HG03460 (cell line): ENCODE data around the gene GPSM3.

ENCODE experiments used
- ATAC-seq: cut with Tn5 transposase; IDR thresholded peaks from one replicate; pipeline ENCODE4 v1.9.1; 2021; ENCODE audit not compliant: unreplicated experiment

GPSM3 gene

GRCh38 chr6:32175711-32176475, 16.6 kb downstream of the GPSM3 start, which contains the start of gene AGPAT1:
Gene AGPAT1 (minus strand): TSS chr6:32176084. CDS start chr6:32171496, 4,588 bp downstream.
- peak; percentile 40 for ATAC-seq

GRCh38 chr6:32175322-32175710, 17.1 kb downstream of the GPSM3 start:
- no peak for ATAC-seq

- ATAC-seq: no peak
Observed at GRCh38 chr6:32174416-32174815, 18.0 kb downstream of the GPSM3 start.

GRCh38 chr6:32173051-32173727, 19.3 kb downstream of the GPSM3 start:
- ATAC-seq: no peak

- ATAC-seq: no peak
Observed at GRCh38 chr6:32171234-32171633, 21.2 kb downstream of the GPSM3 start.

- no peak for ATAC-seq
Observed at GRCh38 chr6:32170294-32170693, 22.1 kb downstream of the GPSM3 start.

- ATAC-seq: no peak
Observed at GRCh38 chr6:32168807-32169591, 23.4 kb downstream of the GPSM3 start.

- ATAC-seq: no peak
Observed at GRCh38 chr6:32168350-32168749, 24.1 kb downstream of the GPSM3 start.

- no peak for ATAC-seq
Observed at GRCh38 chr6:32167761-32168262, 24.6 kb downstream of the GPSM3 start.

- no peak for ATAC-seq
Observed at GRCh38 chr6:32167154-32167760, 25.2 kb downstream of the GPSM3 start.

- no peak for ATAC-seq
Observed at GRCh38 chr6:32166411-32167061, 25.9 kb downstream of the GPSM3 start.

GRCh38 chr6:32164295-32164694, 28.1 kb downstream of the GPSM3 start, which contains the start of gene EGFL8:
Gene EGFL8 (plus strand): TSS chr6:32164595. CDS start chr6:32166166, 1,571 bp downstream.
- no peak for ATAC-seq

- no peak for ATAC-seq
Observed at GRCh38 chr6:32163559-32164258, 28.7 kb downstream of the GPSM3 start.

- ATAC-seq: no peak
Observed at GRCh38 chr6:32158052-32158451, 34.4 kb downstream of the GPSM3 start.

- ATAC-seq: no peak
Observed at GRCh38 chr6:32156891-32157290, 35.6 kb downstream of the GPSM3 start.

GRCh38 chr6:32154514-32155161, 37.8 kb downstream of the GPSM3 start:
- ATAC-seq: no peak

GRCh38 chr6:32153564-32154513, 38.6 kb downstream of the GPSM3 start, which contains the start of gene PPT2:
Gene PPT2 (plus strand): TSS chr6:32154141. CDS start chr6:32154595, 454 bp downstream.
- ATAC-seq: no peak
